HAP-1 (cell line): ENCODE measurements around the gene UROC1.

ENCODE experiments used
- DNase-seq, 2 experiments: peaks; one replicate each; pipeline ENCODE4 v3.0.0-alpha.2; 2016 to 2020; ENCODE audit warnings: low spot score in 2 of 2
- H3K27me3 ChIP-seq: fragments of 250-450 bp; sonication (Bioruptor Pico); 2 replicates; pipeline ENCODE4 v1.5.1; 2020; ENCODE audit warnings: low read depth, mild to moderate bottlenecking, moderate library complexity
- H3K36me3 ChIP-seq: fragments of 250-450 bp; sonication (Bioruptor Pico); replicated peaks from 2 replicates; pipeline ENCODE4 v1.5.1; 2020; ENCODE audit warnings: mild to moderate bottlenecking
- H3K4me1 ChIP-seq: fragments of 250-450 bp; sonication (Bioruptor Pico); 2 replicates; pipeline ENCODE4 v1.5.1; 2020; ENCODE audit warnings: mild to moderate bottlenecking
- H3K4me3 ChIP-seq: fragments of 250-450 bp; sonication (Bioruptor Pico); 2 replicates; pipeline ENCODE4 v1.5.1; 2020; ENCODE audit warnings: mild to moderate bottlenecking, moderate library complexity
- H3K9me3 ChIP-seq: fragments of 250-450 bp; sonication (Bioruptor Pico); 2 replicates; pipeline ENCODE4 v1.5.1; 2020; ENCODE audit warnings: mild to moderate bottlenecking, moderate library complexity
- in situ Hi-C: fragments of 300-500 bp; cut with MboI; formaldehyde crosslinking; loops from 3 replicates; pipeline ENCODE4 v1.14.3; 2020; ENCODE audit warnings: low sequenced_read_pairs, inconsistent platforms, mixed read lengths

The UROC1 gene

DNA sequence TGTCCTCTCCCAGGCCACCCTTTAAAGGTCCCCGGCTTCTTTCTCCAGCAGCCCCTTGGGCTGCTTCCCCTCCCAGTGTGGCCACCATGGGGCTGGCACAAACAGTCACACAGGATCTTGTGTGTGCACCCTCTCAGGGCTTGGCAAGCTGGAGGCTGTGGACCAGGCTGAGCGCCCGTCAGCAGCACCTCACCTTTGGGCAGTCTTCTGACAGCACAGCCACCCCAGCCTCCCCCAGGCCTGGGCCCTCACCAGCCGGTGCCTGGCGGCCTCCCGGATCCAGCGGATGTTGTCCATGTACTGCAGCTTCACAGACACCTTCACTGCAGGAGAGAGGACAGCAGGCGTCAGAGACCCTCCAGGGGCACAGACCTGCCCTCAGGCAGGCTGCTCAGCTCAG, 21.8 kb downstream of the UROC1 start:
- H3K9me3 ChIP-seq, result no peaks in the 10 kb centered on the region
- in situ Hi-C loops, result no loop called here
- H3K27me3 ChIP-seq, result no peaks in the 10 kb centered on the region
- H3K4me3 ChIP-seq, result no peak overlapping the region
- DNase-seq, result no peak
- no peaks in the 10 kb centered on the region for H3K4me1 ChIP-seq
- H3K36me3 ChIP-seq, result no peaks in the 10 kb centered on the region

DNA sequence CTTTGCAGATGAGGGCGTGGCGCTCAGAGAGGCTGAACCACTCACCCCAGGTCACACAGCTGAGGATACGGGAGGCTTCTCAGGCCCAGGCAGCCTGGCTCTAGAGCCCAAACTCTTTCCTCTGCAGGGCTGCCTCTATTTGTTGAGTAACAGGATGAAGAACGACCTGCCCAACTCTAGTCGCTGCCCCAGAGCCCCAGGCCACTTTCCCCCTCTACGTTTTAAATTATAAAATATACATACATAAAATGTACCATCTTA, 22.7 kb downstream of the UROC1 start:
- no peak overlapping the region for H3K4me3 ChIP-seq
- no peaks in the 10 kb centered on the region for H3K4me1 ChIP-seq
- in situ Hi-C loops, result no loop called here
- H3K9me3 ChIP-seq, result no peaks in the 10 kb centered on the region
- no peaks in the 10 kb centered on the region for H3K27me3 ChIP-seq
- no peaks in the 10 kb centered on the region for H3K36me3 ChIP-seq
- DNase-seq, result no peak

DNA sequence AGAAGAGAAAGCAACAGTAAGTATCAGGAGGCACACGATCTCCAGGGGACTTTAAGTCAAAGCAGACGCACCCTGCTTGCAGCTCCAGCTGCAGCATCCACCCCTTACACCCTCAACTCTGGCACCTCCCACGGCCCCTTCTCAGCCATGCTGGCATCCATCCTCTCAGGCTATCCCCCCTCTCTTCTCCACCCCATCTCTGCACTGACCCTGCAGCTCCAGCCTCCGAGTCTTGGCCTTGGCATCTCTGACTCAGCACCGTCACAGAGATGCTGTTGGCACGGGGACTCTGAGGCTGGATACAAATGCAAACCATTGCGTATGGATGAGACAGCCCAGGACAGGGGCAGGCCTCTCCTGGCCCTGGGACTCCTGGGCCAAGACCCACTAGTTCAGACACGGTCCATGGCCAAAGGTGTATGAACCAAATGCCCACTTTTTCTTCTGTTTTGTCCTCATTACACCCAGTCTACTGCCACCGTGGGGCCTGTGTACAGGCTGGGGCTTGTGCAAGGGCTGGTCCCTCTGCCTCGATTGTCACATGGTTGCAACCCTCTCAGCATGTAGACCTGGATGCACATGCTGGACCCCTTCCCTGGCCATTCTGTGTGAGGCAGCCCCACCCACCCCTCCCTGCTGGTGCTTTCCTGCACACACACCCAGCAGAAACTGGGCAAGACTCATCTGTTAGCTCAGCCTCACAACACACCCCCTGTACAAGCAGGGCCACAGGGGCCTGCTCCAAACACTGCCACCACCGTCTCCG, 23.2 kb downstream of the UROC1 start:
- H3K4me3 ChIP-seq, result no peak overlapping the region
- DNase-seq, result no peak
- H3K36me3 ChIP-seq, result no peaks in the 10 kb centered on the region
- no peaks in the 10 kb centered on the region for H3K4me1 ChIP-seq
- H3K9me3 ChIP-seq, result no peaks in the 10 kb centered on the region
- no peaks in the 10 kb centered on the region for H3K27me3 ChIP-seq
- in situ Hi-C loops, result no loop called here

DNA sequence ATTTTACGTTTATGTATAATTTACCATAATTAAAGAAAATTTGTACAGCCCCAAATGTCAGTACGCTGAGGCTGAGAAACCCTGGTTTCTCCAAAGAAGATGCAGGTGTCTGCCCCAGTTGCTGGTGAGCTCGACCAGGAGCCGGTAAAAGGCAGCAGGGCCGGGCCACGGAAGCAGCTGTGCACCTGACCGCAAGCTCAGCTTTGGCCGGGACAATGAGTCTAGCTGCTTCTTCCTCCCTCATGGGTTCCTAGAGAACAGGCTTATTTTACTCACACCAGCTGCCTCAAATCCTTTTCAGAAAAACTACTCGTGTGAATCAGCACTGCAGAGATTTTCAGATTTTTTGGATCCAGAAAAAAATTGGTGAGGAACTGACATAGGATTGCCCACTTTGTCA, 23.8 kb downstream of the UROC1 start:
- no peaks in the 10 kb centered on the region for H3K27me3 ChIP-seq
- no peaks in the 10 kb centered on the region for H3K9me3 ChIP-seq
- H3K36me3 ChIP-seq, result no peaks in the 10 kb centered on the region
- H3K4me1 ChIP-seq, result no peaks in the 10 kb centered on the region
- in situ Hi-C loops, result no loop called here
- no peak overlapping the region for H3K4me3 ChIP-seq
- no peak for DNase-seq

DNA sequence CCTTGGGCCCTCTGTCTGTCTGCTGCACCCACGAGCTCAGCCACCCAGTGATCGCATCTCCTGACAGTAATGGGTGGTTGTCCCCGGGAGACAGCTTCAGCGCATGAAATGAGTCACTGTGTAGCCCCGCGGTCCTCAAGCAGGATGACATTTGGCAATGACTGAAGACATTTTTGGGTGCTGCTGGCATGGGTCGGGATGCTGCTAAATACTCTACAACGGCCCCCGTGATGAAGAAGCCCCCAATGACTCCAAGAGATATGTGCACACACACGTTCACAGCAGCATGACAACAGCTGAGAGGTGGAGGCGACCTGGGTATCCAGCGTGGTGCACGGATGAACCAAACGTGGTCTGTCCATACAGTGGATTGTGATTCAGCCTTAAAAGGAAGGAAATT, 24.5 kb downstream of the UROC1 start:
- in situ Hi-C loops, result no loop called here
- Histone ChIP-seq H3K4me1 (no peaks in the 10 kb centered on the region), H3K9me3 (no peaks in the 10 kb centered on the region), H3K4me3 (no peak overlapping the region), H3K27me3 (no peaks in the 10 kb centered on the region), H3K36me3 (no peaks in the 10 kb centered on the region)
- no peak for DNase-seq

DNA sequence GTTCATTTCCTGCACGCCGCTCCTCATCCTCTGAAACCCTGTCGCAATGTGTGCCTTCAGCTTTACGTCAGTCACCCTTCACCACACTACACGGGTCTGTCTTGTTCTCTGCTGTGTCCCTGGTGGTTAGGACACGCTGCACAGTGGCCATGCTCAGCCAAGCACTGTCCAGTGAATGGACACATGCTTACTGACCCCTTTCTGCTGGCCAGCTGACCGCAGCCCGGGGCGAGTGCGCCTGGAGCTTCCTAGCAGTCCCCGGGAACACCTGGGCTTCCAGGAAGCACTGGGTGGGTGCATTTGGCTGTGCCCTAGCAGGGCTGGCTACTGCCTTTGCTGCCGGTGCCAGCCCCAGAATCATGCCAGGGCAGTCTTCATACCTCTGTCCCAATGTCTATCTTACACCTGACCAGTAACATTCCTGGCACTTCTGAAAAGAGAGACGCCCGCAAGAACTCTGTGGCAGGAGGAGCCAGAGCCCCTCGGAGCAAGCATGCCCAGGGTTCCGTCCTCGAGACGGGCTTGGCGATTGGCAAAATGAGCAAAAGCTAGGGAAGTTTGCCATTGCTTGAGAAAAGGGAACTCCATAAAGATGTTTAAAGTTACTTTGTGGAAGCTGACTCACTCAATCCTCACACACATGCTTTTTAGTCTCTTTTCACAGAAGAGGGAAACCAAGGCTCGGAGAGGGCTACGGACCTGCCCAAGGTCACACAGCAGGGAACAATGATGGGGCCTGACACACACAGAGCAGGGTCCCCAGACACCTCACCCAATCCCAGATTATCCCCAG, 26.2 kb downstream of the UROC1 start:
- H3K36me3 ChIP-seq, result no peaks in the 10 kb centered on the region
- no peaks in the 10 kb centered on the region for H3K9me3 ChIP-seq
- in situ Hi-C loops, result no loop called here
- no peak overlapping the region for H3K4me3 ChIP-seq
- H3K4me1 ChIP-seq, result no peaks in the 10 kb centered on the region
- no peak for DNase-seq
- H3K27me3 ChIP-seq, result no peaks in the 10 kb centered on the region

DNA sequence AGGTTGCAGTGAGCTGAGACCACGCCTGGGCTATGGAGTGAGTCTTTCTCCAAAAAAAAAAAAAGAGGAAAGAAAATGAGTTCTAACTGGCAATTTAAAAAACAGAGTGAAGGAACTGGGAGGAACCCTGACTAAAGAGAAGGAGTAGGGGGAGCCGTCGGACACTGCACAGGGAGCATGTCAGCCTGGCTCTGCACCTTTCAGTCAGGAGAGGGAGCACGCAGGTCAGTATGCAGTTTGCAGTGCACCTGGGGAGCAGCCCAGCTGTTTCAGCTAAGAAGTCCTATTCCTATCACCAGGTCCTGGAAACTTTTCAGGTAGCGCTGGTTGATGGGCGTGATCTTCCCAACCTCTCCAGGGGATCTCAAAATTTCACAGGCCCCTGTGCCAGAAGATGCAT, 27.0 kb downstream of the UROC1 start:
- in situ Hi-C loops, result no loop called here

DNA sequence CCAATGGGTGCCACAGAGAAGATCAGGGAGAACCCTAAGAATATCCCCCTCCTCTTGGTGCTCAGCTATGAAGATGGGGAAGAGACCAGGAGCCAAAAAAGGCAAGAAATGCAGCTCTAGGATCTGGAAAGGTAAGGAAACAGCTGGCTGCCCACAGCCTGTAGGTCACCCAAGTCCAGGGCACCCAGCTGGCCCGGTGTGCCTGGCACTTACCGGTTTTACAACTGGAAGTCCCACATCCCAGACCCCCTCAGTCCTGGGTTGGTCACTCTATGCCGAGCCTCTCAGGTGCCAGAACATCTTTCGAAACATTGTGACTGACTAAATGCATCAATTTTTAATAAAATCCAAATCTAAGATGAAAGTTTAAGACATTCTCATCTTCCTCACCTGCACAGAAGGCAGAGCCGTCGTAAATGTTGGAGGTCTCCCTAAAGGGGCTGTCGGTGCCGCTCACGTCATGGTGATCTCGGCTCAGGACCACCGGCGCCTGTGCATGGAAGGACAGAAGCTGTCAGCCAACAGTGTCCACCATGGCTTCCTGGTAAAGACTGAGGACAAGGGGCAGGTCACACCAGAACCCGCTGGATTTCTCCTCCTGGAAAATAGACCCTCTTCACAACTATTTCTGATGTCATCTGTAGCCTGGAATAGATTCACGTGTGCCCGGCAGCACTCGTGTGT, 28.5 kb downstream of the UROC1 start:
- H3K9me3 ChIP-seq, result no peaks in the 10 kb centered on the region
- no peak overlapping the region for H3K4me3 ChIP-seq
- H3K36me3 ChIP-seq, result no peaks in the 10 kb centered on the region
- H3K4me1 ChIP-seq, result peaks cover 12% of the 10 kb centered on the region
- H3K27me3 ChIP-seq, result no peaks in the 10 kb centered on the region
- no peak for DNase-seq
- in situ Hi-C loops, result no loop called here

More for the DNA sequence above, 27.0 kb downstream of the UROC1 start:
- peaks cover 2% of the 10 kb centered on the region for H3K4me1 ChIP-seq
- H3K4me3 ChIP-seq, result no peak overlapping the region
- H3K27me3 ChIP-seq, result no peaks in the 10 kb centered on the region
- DNase-seq, result no peak
- no peaks in the 10 kb centered on the region for H3K36me3 ChIP-seq
- no peaks in the 10 kb centered on the region for H3K9me3 ChIP-seq

DNA sequence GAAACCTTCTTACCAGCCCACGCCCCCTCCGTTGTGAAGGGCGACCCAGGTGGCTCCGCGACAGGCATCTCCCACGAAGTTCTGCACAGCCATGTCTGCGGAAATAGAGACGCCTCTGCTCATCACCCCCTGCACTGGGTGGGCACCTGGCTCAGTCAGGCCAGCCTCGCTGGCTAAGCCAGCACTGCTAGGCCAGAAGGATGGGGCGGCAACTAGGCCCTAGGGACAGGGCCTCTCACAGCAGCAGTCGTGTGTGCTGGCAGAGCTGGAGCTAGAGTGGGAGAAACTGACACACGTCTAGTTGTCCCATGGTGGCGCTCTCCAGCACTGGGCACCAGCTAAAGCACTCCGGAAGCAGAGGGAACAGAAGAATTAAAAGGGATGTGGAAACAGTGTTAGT, 29.4 kb downstream of the UROC1 start:
- Histone ChIP-seq H3K4me1 (peaks cover 12% of the 10 kb centered on the region), H3K36me3 (no peaks in the 10 kb centered on the region), H3K4me3 (no peak overlapping the region), H3K9me3 (no peaks in the 10 kb centered on the region), H3K27me3 (no peaks in the 10 kb centered on the region)
- in situ Hi-C loops, result no loop called here
- DNase-seq, result no peak

DNA sequence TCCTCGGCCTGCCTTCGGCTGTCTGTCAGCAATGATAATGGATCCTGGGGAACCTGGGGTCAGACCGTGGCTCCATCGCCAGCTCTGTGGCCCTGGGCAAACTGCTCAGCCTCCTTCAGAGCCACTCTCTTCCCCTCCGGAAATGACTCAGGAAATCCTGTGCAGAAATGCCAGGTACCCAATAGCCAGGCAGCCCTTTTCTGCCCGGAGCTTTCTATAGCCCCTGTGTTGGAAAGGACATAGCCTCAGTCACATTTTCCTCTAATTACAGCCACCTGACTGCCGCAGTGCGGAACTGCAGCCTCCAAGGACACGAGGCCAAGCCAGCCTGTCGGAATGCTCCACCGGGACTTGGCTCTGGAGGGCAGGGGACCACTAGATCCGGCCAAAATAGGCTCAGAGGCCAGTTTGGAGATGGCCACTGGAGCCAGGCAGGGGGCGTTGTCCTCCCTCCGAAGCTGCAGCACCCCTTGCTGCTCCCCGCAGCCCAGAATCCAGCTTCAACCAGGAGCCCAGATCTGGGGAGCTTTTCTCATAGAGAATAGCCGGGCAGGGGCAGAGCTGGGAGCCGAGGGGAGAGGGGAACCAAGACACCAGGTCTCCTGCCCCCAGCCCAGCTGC, 30.3 kb downstream of the UROC1 start:
- no peak overlapping the region for H3K4me3 ChIP-seq
- DNase-seq, result no peak

DNA sequence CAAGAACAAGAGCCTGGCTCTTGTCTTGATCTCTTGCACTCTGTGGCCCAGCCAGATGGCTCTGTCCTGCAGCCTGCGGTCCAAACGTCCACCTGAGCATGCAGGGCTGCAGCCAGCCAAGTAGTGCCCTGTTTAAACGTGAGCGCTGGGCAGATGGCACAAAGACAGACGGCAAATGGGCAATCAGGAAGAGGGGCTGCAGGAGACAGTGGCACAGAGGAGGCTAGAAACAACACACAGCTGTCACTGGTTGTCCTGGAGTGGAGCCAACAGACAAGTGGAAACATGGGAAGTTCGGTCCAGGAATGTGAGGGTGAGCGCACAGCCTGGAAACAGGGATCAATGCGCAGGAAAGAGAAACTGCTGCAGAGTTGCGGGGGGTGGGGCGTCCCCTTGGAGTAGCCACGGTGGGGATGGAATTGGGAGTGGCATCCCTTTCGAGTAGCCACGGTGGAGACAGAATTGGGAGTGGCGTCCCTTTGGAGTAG, 31.2 kb downstream of the UROC1 start:
- H3K9me3 ChIP-seq, result no peaks in the 10 kb centered on the region
- H3K36me3 ChIP-seq, result no peaks in the 10 kb centered on the region
- no peak for DNase-seq
- in situ Hi-C loops, result no loop called here
- H3K4me1 ChIP-seq, result peaks cover 12% of the 10 kb centered on the region
- no peaks in the 10 kb centered on the region for H3K27me3 ChIP-seq
- no peak overlapping the region for H3K4me3 ChIP-seq

More for the DNA sequence above, 30.3 kb downstream of the UROC1 start:
- Histone ChIP-seq H3K9me3 (no peaks in the 10 kb centered on the region), H3K27me3 (no peaks in the 10 kb centered on the region), H3K4me1 (peaks cover 12% of the 10 kb centered on the region), H3K36me3 (no peaks in the 10 kb centered on the region)
- in situ Hi-C loops, result no loop called here

DNA sequence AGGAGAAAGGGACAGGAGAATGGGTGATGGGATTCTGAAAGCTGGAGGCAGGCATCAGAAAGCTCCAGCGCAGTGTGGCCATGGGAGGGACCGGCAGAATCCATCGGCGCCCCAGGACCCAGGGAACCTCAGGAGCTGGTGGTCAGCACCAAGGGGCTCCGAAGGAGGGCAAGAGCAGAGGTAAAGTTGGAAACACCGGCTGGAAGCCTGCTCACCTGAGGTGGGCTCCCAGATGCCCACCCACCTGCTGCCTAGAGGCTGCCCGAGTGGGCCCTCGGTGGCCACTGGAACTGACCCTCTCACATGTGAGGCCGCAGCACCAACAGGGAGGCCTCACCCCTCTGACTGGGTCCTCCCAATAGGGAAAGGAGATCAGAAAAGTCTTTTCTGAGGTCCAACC, 31.6 kb downstream of the UROC1 start:
- H3K4me1 ChIP-seq, result peaks cover 12% of the 10 kb centered on the region
- in situ Hi-C loops, result no loop called here
- H3K9me3 ChIP-seq, result no peaks in the 10 kb centered on the region
- no peaks in the 10 kb centered on the region for H3K36me3 ChIP-seq
- no peak for DNase-seq
- H3K4me3 ChIP-seq, result no peak overlapping the region
- no peaks in the 10 kb centered on the region for H3K27me3 ChIP-seq

DNA sequence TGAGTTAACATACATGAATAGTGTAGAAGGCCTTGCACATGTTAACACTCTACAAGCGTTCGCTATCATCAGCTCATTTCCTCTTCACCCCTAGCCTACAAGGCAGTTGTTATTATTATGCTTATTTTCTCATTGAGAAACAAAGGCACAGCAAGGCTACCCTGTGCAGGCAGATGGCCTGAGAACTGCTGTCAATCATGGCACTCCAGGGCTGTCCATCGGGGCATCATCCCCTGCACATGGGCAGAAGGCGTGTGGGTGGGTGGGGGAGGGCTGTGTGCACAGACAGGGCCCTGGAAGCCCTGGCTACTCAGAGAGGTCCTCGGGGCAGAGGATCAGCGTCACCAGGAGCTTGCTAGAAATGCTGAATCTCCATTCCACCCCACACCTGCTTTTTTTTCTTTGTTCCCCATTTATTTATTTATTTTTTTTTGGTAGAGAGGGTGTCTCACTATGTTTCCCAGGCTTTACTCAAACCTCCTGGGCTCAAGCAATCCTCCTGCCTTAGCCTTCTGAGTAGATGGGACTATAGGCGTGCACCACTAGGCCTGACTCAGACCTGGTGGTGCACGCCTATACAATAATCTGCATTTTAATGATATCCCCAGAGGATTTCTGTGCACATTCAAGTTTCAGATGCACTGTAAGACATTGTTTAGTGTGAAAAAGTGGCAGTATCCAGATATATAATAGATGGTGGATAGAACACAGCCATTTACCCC, 32.2 kb downstream of the UROC1 start:
- Histone ChIP-seq H3K4me3 (no peak overlapping the region), H3K36me3 (no peaks in the 10 kb centered on the region), H3K27me3 (no peaks in the 10 kb centered on the region), H3K4me1 (peaks cover 12% of the 10 kb centered on the region), H3K9me3 (no peaks in the 10 kb centered on the region)
- in situ Hi-C loops, result no loop called here
- DNase-seq, result peak; percentile 52 to 61
